ENCODE results near the gene RFX1.
"Not testable (repeated sequence)": the region's sequence is repeated elsewhere in the genome, so short reads cannot be mapped to it uniquely, and the experiment has no call there.

Gene RFX1

DNA sequence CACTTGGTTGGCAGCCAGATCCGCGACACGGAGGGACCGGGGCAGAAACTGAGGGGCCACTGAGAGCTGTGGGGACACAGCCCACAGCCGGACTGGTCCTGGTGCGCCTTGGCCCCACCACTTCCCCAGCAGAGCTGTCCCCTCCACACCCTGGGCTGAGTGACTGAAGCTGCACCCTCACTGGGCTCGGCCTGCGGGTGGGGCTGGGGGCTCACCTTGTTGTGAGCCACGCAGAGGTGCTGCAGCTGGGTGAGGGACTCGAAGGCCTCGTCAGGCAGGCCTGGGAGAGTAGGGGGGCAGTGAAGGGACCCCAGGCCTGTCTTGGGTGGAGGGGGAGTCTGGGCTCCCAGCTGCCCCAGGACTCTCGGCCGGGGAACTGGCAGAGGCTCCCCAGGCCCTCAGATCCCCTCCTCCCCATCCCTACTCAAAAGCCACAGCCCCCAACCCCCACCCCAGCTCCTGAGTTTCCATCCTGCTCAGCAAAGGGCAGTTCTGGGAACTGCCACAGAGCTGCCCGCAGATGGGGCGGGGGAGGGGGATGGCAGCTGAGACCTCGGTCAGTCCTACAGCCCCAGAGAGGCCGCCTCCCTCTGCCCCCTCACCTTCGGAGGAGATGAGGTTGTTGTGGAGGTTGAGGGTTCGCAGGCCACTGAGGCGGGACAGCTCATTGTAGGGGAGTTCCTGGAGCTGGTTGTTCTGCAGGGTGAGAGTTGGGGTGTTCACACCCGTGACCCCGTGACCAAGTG, 70.2 kb downstream of the RFX1 start:
- no peak for DNase-seq (ENCODE audit: low spot score)

DNA sequence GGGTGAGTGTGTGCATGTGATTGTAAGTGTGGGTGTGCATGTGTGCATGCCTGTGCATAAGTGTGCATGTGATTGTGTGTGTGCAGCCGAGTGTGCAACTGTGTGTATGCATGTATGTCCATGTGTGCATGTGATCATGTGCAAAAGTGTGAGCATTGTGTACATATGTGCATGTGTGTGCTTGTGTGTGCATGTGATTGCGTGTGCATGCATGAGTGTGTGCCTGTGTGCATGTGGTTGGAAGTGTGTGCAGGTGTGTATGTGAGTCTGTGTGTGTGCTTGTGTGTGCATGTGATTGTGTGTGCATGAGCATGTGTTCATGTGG, 71.4 kb downstream of the RFX1 start:
- DNase-seq (ENCODE audit: low spot score), result no peak

DNA sequence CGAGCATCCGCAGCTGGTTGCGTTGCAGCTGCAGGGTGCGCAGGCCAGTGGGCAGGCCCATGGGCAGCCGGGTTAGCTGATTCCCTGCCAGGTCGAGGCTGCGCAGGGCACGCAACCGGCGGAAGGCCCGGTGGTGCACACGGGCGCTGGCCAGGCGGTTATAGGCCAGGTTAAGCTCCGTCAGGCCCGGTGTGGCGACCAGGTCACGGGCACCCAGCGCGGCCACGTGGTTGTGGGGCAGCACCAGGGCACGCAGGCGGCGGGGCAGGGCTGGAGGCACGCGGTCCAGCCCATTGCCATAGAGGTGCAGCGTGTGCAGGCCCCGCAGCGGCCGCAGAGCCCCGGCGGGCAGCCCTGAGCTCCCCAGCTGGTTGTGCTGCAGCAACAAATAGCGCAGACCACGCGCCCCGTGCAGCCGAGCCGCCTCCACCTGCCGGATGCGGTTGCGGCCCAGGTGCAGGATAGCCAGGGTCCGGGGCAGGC, 73.2 kb downstream of the RFX1 start:
- no peak for DNase-seq (ENCODE audit: low spot score)

DNA sequence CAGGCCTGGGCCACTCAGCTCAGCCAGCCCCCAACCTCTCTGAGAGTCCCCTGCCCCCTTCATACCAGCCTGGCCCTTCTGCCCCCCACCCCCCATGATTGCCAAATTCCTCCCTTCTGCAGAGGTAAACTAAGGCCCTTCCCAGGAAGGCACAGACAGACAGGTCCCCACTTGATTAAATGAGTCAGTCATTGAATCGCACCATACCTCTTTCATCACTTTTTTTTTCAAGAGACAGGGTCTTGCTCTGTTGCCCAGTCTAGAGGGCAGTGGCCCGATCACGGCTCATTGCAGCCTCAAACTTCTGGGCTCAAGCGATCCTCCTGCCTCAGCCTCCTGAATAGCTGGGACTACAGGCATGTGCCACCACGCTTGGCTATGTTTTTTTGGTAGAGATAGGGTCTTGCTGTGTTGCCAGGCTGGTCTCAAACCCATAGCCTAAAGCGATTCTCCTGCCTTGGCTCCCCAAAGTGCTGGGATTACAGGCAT, 73.9 kb downstream of the RFX1 start:
- DNase-seq (ENCODE audit: low spot score), result no peak

DNA sequence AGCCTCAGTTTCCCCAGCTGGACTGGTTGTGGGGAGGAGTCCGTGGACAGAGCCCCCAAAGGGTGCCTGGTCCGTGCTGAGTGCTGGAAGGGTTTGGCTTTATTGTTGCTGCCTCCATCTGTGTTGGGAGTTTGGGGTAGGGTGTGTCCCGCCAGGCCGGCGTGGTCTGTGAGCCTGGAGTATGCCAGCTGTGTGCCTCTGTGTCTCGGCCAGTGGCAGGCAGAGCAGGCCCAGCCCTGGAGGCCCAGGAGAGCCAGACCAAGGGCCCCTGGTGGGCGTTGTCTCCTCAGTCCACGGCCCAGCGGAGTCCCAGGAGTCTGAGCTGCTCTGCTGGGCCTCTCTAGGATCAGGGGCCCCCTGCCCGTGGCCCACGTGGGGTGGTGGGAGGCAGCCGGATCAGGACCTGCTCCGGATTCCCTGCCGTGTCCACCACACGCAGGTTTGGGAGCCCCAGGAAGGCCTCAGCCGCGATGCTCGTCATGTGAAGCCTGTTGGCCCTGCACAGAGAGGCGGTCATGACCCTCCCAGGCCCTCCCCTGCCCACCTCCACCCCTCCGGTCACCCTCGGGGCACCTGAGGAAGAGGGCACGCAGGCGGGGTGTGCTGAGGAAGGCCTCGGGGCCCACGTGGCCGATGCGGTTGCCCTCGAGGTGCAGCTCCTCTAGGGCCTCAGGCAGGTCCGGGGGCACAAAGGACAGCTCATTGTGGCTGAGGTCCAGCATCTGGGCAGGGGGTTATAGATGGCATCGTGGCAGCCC, 74.5 kb downstream of the RFX1 start:
- DNase-seq (ENCODE audit: low spot score), result no peak

DNA sequence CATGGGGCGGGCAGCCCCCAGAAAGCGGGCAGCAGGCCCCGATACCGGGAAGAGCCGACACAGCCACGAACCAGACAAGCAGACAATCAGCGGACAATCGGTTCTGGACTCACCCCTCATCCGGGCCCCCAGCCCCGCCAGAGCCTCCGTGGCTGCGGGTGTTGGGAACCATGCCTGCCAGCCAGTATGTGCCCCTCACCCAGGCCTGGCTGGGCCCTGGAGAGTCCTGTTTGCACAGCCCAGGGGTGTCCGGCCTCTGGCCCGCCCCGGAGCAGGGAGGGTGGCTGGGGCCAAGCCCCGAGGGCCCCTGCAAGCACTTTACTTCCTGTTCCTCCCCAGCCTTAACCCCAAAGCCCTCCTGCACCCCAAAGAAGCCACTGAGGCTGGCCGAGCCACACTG, 75.7 kb downstream of the RFX1 start:
- DNase-seq (ENCODE audit: low spot score), result no peak

DNA sequence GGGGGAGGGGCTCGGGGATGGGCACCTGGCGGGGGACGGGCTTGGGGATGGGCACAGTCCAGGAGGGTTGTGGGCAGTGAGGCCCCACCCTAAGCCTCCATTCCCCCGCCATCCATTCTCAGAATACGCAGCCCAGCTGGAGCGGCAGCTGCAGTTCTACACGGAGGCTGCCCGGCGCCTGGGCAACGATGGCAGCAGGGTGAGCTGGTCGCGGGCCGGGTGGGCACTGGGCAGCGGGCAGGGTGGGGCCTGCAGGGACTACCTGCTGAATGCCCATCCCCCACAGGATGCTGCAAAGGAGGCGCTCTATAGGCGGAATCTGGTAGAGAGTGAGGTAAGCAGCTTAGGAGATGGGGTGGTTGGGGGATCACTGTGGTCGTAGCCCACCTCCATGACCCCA, 76.2 kb downstream of the RFX1 start:
- no peak for DNase-seq (ENCODE audit: low spot score)

DNA sequence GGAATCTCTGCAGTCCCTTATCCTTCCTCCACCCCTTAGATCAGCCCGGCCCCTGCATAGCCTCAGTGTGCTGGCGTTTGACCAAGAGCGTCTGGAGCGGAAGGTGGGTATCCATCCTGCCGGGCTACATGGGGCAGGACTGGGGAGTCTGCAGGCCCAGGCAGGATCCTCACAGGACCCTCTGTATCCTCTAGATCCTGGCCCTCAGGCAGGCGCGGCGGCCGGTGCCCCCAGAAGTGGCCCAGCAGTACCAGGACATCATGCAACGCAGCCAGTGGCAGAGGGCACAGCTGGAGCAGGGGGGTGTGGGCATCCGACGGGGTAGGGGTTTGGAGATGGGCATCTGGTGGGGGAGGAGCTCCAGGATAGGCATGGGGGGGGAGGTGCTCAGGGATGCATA, 76.8 kb downstream of the RFX1 start:
- DNase-seq (ENCODE audit: low spot score), result no peak

DNA sequence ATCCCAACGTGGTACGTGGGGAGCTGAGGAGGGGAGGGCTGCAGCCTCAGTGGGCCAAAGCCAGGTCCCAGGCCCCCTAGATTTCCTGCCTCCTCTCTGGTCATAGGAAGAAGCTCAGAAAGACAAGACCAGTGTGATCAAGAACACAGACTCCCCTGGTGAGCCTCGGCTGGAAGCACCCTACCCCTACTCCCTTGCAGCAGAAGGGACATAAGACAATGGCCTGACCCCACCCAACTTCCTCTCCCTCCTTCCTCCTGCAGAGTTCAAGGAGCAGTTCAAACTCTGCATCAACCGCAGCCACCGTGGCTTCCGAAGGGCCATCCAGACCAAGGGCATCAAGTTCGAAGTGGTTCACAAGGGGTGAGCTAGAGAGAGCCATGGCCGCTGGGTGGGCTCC, 79.4 kb downstream of the RFX1 start:
- no peak for DNase-seq (ENCODE audit: low spot score)

DNA sequence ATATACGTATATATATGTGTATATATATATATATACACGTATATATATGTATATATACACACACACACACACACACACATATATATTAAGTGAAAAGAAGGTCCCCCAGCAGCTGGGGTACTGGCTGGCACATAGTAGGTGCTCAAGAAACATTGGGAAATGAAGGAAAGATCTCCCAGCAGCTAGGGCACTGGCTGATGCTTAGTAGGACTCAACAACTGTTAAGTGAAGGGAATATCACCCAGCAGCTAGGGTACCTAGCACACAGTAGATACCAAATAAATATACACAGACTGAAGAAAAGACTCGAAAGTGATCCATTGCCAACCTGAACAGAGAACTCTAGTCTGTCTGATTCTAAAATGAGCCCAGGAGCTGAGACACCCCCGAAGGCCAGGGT, 80.1 kb downstream of the RFX1 start:
- no peak for DNase-seq (ENCODE audit: low spot score)

DNA sequence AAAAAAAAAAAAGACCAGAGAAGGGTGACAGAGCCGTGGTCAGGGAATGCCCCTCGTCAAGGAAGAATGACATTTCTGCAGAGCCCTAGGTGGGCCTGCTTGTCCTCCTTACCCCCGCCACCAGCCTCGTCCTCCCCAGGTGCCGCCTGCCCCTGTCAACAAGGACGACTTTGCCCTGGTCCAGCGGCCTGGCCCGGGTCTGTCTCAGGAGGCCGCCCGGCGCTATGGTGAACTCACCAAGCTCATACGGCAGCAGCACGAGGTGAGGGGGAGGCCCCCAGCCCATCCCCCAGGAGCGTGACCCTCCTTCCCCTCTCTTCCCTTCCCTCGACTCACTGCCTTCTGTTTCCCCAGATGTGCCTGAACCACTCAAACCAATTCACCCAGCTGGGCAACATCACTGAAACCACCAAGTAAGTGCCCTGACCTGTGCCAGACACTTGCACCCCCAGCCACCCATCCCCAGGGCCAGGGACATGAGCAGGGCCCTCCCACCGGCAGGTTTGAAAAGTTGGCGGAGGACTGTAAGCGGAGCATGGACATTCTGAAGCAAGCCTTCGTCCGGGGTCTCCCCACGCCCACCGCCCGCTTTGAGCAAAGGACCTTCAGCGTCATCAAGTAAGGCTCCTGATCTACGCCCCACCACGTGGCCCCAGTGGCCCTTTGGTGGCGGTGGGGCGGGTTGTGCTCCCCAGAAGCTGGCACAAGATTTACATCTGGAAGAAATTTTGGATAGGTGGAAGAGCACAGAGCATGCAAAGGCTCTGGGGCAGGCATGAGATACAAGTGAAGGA, 82.7 kb downstream of the RFX1 start:
- DNase-seq (ENCODE audit: low spot score), result no peak

DNA sequence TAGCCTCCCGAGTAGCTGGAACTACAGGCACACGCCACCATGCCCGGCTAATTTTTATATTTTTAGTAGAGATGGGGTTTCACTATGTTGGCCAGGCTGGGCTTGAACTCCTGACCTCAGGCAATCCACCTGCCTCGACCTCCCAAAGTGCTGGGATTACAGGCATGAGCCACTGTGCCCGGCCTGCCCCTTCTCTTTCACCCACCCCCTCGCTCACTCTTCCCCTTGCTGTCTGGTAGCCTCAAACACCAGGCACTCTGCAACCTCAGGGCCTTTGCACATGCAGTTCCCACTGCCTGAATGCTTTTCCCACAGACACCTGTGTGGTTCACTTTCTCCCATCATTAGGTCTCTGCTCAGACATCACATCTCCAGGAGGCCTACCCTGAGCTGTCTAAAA, 84.0 kb downstream of the RFX1 start:
- not testable (repeated sequence) for DNase-seq (ENCODE audit: low spot score)

DNA sequence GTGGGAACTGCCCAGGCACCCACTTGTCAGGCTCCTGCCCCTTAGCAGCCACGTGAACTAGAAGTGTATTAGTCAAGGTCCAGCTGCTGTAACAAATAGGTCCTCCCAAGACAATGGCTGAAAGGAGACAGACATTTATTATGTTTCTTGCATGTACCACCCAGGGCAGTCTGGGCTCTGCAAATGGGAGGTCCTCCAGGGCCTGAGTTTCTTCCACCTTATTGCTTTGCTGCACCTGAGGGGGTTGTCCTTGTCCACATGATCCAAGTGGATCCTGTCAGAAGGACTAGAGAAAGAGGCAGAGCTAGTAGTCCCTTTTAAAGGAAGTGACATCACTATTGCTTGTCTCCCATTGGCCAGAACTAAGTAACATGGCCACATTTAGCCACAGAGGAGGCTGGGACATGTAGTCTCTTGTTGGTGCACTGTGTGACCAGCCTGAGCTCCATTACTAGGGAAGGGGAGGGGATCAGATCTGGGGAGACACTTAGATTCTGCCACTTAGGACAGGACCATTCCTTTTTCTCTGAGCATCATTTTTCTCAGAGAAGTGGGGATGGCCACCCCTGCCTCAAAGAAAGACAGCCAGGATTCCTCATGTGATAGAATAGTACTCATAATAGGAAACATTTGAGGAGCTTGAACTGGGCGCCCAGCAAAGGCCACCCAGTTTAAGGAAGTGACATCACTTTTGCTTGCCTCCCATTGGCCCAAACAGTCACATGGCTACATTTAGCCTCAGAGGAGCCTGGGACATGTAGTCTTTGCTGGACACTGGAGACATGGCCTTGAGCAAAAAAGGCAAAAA, 85.0 kb downstream of the RFX1 start:
- DNase-seq (ENCODE audit: low spot score), result no peak

DNA sequence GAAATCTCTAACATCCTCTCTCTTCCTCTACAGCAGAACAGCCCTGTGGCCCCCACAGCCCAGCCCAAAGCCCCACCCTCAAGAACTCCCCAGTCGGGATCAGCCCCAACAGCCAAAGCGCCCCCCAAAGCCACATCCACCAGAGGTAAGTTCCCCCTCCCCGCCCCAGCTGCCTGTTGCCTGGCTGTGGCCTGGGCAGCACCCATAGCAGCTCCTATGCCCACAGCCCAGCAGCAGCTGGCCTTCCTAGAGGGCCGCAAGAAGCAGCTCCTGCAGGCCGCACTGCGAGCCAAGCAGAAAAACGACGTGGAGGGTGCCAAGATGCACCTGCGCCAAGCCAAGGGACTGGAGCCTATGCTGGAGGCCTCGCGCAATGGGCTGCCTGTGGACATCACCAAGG, 85.6 kb downstream of the RFX1 start:
- no peak for DNase-seq (ENCODE audit: low spot score)

DNA sequence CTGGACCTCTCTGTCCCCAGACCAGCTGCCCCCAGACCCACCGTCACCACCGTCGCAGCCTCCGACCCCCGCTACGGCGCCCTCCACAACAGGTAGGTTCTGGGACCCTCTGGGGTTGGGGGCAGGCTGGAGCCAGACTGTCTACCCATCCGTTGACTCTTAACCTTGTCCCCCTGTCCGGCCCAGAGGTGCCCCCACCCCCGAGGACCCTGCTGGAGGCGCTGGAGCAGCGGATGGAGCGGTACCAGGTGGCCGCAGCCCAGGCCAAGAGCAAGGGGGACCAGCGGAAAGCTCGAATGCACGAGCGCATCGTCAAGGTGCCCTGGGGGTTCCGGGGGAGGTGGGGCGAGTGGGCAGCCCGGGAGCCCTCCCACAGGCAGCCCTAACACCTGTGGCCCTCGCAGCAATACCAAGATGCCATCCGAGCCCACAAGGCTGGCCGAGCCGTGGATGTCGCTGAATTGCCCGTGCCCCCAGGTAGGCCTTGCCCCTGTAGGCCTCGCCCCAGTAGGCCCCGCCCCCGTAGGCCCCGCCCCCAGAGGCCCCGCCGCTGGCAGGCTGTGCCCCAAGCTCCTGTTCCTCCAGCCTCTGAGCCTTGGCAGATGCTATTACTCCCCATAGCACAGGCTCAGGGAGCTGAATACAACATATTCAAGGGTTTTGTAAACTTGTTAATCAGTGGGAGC, 87.3 kb downstream of the RFX1 start:
- DNase-seq (ENCODE audit: low spot score), result no peak

DNA sequence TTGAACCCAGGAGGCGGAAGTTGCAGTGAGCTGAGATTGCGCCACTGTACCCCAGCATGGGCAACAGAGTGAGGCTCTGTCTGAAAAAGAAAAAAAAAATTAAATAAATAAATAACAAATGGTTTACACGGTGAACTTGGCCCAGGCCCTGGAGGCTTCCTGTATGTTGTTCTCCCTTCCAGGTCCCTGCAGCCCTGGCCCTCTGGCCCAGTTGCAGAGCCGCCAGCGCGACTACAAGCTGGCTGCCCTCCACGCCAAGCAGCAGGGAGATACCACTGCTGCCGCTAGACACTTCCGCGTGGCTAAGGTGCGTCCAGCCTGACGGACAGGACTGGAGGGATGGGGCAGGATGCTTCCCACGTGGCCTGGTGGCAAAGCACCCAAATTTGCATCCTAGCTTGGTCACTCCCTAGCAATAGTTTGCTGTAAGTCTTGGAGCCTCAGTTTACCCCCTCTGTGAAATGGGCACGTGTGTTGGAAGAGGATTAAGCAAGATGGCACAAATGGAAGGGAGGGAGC, 88.2 kb downstream of the RFX1 start:
- DNase-seq (ENCODE audit: low spot score), result no peak

DNA sequence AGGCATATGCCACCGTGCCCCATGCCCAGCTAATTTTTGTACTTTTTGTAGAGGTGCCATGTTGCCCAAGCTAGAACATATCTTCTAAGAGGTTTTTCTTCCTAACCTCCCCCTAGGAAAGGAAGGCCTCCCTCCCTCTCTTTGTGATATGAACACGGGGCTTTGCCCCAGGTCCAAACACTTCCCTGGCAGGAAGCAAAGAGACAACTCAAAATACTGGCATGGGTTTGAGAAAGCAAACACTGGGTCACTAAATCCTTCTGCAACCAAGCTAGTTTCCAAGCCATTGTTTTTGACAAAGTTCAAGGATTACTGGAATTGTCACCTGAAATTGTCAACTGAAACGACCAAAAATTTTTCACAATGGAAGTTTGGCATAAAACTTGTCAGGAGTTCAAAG, 91.3 kb downstream of the RFX1 start:
- no peak for DNase-seq (ENCODE audit: low spot score)

DNA sequence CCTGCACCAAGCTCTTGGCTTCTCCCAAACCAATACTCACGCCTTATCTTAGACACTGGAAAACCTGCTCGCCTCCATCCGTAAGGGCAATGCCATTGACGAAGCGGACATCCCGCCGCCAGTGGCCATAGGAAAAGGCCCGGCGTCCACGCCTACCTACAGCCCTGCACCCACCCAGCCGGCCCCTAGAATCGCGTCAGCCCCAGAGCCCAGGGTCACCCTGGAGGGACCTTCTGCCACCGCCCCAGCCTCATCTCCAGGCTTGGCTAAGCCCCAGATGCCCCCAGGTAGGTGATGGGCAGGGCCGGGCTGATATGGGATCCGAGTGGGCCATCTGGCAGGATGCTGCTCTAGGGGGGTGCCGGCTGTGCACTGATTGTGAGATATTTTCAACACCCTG, 92.8 kb downstream of the RFX1 start:
- DNase-seq (ENCODE audit: low spot score), result no peak
